ENCODE results near the gene TLE5.

Gene TLE5

GRCh38 chr19:3062165-3063105 is at the start of gene TLE5:
Gene TLE5, minus strand, starts transcription at chr19:3062495. Its CDS starts 295 bp downstream, at chr19:3062200.
- H3K4me3 ChIP-seq (ENCODE audit: low read depth, low read length): peak within 1 kb of the TSS; percentile 88
- no peak for DNase-seq (ENCODE audit: low read depth)

GRCh38 chr19:3111586-3112247 is 49.4 kb upstream of the TLE5 start:
- no peak for DNase-seq (ENCODE audit: low read depth)
- H3K4me3 ChIP-seq (ENCODE audit: low read depth, low read length): no peak overlapping the region

- no peak overlapping the region for H3K4me3 ChIP-seq (ENCODE audit: low read depth, low read length)
- DNase-seq (ENCODE audit: low read depth): no peak
These were observed 48.0 kb upstream of the TLE5 start for GRCh38 chr19:3110126-3110825.

- DNase-seq (ENCODE audit: low read depth): no peak
- H3K4me3 ChIP-seq (ENCODE audit: low read depth, low read length): no peak overlapping the region
These were observed 47.2 kb upstream of the TLE5 start for GRCh38 chr19:3109491-3109890.

- no peak overlapping the region for H3K4me3 ChIP-seq (ENCODE audit: low read depth, low read length)
- DNase-seq (ENCODE audit: low read depth): no peak
These were observed 46.5 kb upstream of the TLE5 start for GRCh38 chr19:3108775-3109174.

GRCh38 chr19:3107658-3108057 is 45.4 kb upstream of the TLE5 start:
- DNase-seq (ENCODE audit: low read depth): no peak

GRCh38 chr19:3106509-3107141 is 44.3 kb upstream of the TLE5 start:
- H3K4me3 ChIP-seq (ENCODE audit: low read depth, low read length): no peak overlapping the region
- DNase-seq (ENCODE audit: low read depth): no peak

More at GRCh38 chr19:3107658-3108057, 45.4 kb upstream of the TLE5 start:
- no peak overlapping the region for H3K4me3 ChIP-seq (ENCODE audit: low read depth, low read length)

GRCh38 chr19:3105641-3106508 is 43.6 kb upstream of the TLE5 start:
- no peak overlapping the region for H3K4me3 ChIP-seq (ENCODE audit: low read depth, low read length)
- no peak for DNase-seq (ENCODE audit: low read depth)

GRCh38 chr19:3104708-3104983 is 42.4 kb upstream of the TLE5 start:
- no peak overlapping the region for H3K4me3 ChIP-seq (ENCODE audit: low read depth, low read length)
- no peak for DNase-seq (ENCODE audit: low read depth)

GRCh38 chr19:3102239-3103140 is 40.2 kb upstream of the TLE5 start:
- H3K4me3 ChIP-seq (ENCODE audit: low read depth, low read length): no peak overlapping the region
- no peak for DNase-seq (ENCODE audit: low read depth)

GRCh38 chr19:3100747-3101730 is 38.7 kb upstream of the TLE5 start:
- no peak overlapping the region for H3K4me3 ChIP-seq (ENCODE audit: low read depth, low read length)
- no peak for DNase-seq (ENCODE audit: low read depth)

GRCh38 chr19:3100331-3100730 is 38.0 kb upstream of the TLE5 start:
- no peak overlapping the region for H3K4me3 ChIP-seq (ENCODE audit: low read depth, low read length)
- no peak for DNase-seq (ENCODE audit: low read depth)

GRCh38 chr19:3099347-3100145 is 37.3 kb upstream of the TLE5 start:
- DNase-seq (ENCODE audit: low read depth): no peak
- no peak overlapping the region for H3K4me3 ChIP-seq (ENCODE audit: low read depth, low read length)

- peak overlapping the region; percentile 23 for H3K4me3 ChIP-seq (ENCODE audit: low read depth, low read length)
- DNase-seq (ENCODE audit: low read depth): no peak
These were observed 36.4 kb upstream of the TLE5 start for GRCh38 chr19:3098515-3099346.

GRCh38 chr19:3098141-3098514 is 35.8 kb upstream of the TLE5 start:
- DNase-seq (ENCODE audit: low read depth): no peak
- H3K4me3 ChIP-seq (ENCODE audit: low read depth, low read length): no peak overlapping the region
